K562 (cell line): ENCODE measurements around the gene PIGQ. TPM values are rescaled to one million over a fixed set of nuclear protein-coding genes. Genes with fewer than 3 reads are reported as not detected.

Source experiments
- ATAC-seq: fragments of 200-7000 bp; cut with Tn5 transposase; 3 replicates; pipeline ENCODE4 v1.9.1; 2020; ENCODE audit warnings: moderate library complexity
- BruUV-seq: library from RNA; stranded (reverse); fragments of 400-500 nt; replicated peaks from 2 replicates; lab custom pipeline; 2021; lab: Mats Ljungman, UMichigan
- CTCF ChIA-PET: fragments of 300-600 bp; formaldehyde crosslinking; extraction: SDS; loops from one replicate; lab custom pipeline; 2021; ENCODE audit warnings: low intra/inter-chr PET ratio; lab: Yijun Ruan, JAX
- POLR2A ChIA-PET: fragments of 300-600, 350-650 bp; sonication (Branson Sonifier 250); formaldehyde crosslinking; extraction: SDS; loops from one replicate; lab custom pipeline; 2021; ENCODE audit warnings: antibody characterized with exemption, inconsistent platforms; lab: Yijun Ruan, JAX
- DNase-seq, 4 experiments: peaks; one replicate each; pipeline versions ENCODE4 v3.0.0 to v3.0.0-alpha.2; 2011 to 2018; ENCODE audit warnings: low spot score in 3 of 4, mixed read lengths in 3 of 4; ENCODE audit errors: extremely low read depth in 1 of 4
- FAIRE-seq: peaks from 2 replicates; lab custom pipeline; 2011; peaks lifted over from hg19 to GRCh38; lab: Jason Lieb, UNC
- H2AFZ ChIP-seq: 2 replicates; pipeline ENCODE4 v1.6.0; 2011; ENCODE audit warnings: low read depth, low read length, control low read depth, inconsistent platforms
- H3K27ac ChIP-seq: fragments of 200-600 bp; 3 replicates; pipeline ENCODE4 v1.8.0; 2011; ENCODE audit warnings: low read depth, mild to moderate bottlenecking, control low read depth, inconsistent platforms, low read length, moderate library complexity, mixed read lengths; ENCODE audit errors: extremely low read depth
- H3K27me3 ChIP-seq, 2 experiments: fragments of 300-600 bp in 1 of 2; 2 replicates in 1 of 2; 3 replicates in 1 of 2; pipeline versions ENCODE4 v1.6.0 to v1.8.0; 2011; ENCODE audit warnings: inconsistent platforms in 2 of 2, low read length in 2 of 2, mild to moderate bottlenecking in 1 of 2, mixed read lengths in 1 of 2, moderate library complexity in 1 of 2; ENCODE audit not compliant: control insufficient read depth in 2 of 2, insufficient read depth in 2 of 2
- H3K36me3 ChIP-seq: fragments of 300-600 bp; 3 replicates; pipeline ENCODE4 v1.8.0; 2011; ENCODE audit warnings: mild to moderate bottlenecking, low read length, inconsistent platforms; ENCODE audit not compliant: control insufficient read depth, insufficient read depth
- H3K4me1 ChIP-seq, 2 experiments: fragments of 200-600 bp in 1 of 2; replicated peaks in 1 of 2; 2 replicates in 1 of 2; 3 replicates in 1 of 2; pipeline versions ENCODE4 v1.5.1 to v1.8.0; 2011; ENCODE audit warnings: inconsistent platforms in 2 of 2, low read length in 2 of 2, mild to moderate bottlenecking in 1 of 2, mixed read lengths in 1 of 2, moderate library complexity in 1 of 2; ENCODE audit not compliant: control insufficient read depth in 2 of 2, insufficient read depth in 2 of 2
- H3K4me2 ChIP-seq: 2 replicates; pipeline ENCODE4 v1.6.1; 2011; ENCODE audit warnings: low read length, control low read depth, inconsistent platforms, mixed read lengths; ENCODE audit not compliant: insufficient read depth
- H3K4me3 ChIP-seq: fragments of 200-600 bp; sonication (generic), shearing (Covaris generic); 2 replicates; pipeline ENCODE4 v1.5.1; 2016; ENCODE audit warnings: control low read depth, inconsistent platforms
- H3K79me2 ChIP-seq: fragments of 200-600 bp; 3 replicates; pipeline ENCODE4 v1.8.0; 2011; ENCODE audit warnings: low read length, inconsistent platforms; ENCODE audit not compliant: control insufficient read depth, insufficient read depth
- H3K9ac ChIP-seq, 2 experiments: 2 replicates each; pipeline versions ENCODE4 v1.6.0 to v1.6.1; 2011; ENCODE audit warnings: low read depth in 2 of 2, low read length in 2 of 2, control low read depth in 1 of 2, inconsistent platforms in 1 of 2, mild to moderate bottlenecking in 1 of 2, mixed read lengths in 1 of 2; ENCODE audit not compliant: insufficient read depth in 1 of 2
- H3K9me1 ChIP-seq: one replicate; pipeline ENCODE4 v1.6.0; 2011; ENCODE audit warnings: inconsistent platforms, mild to moderate bottlenecking, low read length, moderate library complexity; ENCODE audit not compliant: control insufficient read depth, insufficient read depth
- H3K9me3 ChIP-seq: replicated peaks from 2 replicates; pipeline ENCODE4 v1.5.1; 2011; ENCODE audit warnings: low read depth, low read length, inconsistent platforms; ENCODE audit not compliant: control insufficient read depth, insufficient read depth
- H4K20me1 ChIP-seq: replicated peaks from 2 replicates; pipeline ENCODE4 v1.6.1; 2011; ENCODE audit warnings: low read length, inconsistent platforms, mixed read lengths; ENCODE audit not compliant: control insufficient read depth, insufficient read depth
- RBM39 ChIP-seq: fragments of 200-400 bp; formaldehyde crosslinking; optimal IDR thresholded peaks from 2 replicates; pipeline ENCODE3; 2018; ENCODE audit warnings: low read depth, low read length
- SRF ChIP-seq, 2 experiments: fragments of 250-450, 450-650 bp in 1 of 2; sonication (Bioruptor Pico) in 1 of 2; sonication (generic) in 1 of 2; formaldehyde crosslinking; IDR thresholded peaks; 2 replicates each; pipeline versions ENCODE4 v1.5.0 to v1.5.1; 2020 to 2022; ENCODE audit warnings: mild to moderate bottlenecking in 1 of 2, missing genetic modification reagents in 1 of 2
- TRIM24 ChIP-seq, 2 experiments: fragments of 450-650 bp; IDR thresholded peaks; 2 replicates each; pipeline ENCODE4 v1.6.1; 2016
- ZNF764 ChIP-seq: fragments of 250-450 bp; sonication (Bioruptor Pico); IDR thresholded peaks from 2 replicates; pipeline ENCODE4 v1.4.0; 2020; ENCODE audit warnings: low read depth, mild to moderate bottlenecking, moderate library complexity
- WGBS: fragments of 100-300 bp; shearing (Covaris generic); methylation state at CpG from one replicate; pipeline ENCODE4 v1.1.6; 2016; ENCODE audit warnings: low coverage, mixed read lengths; ENCODE audit not compliant: insufficient coverage; ENCODE audit errors: missing lambda C conversion rate; 5-methylcytosine and 5-hydroxymethylcytosine counted together
- in situ Hi-C: fragments of 300-500 bp; cut with MboI; formaldehyde crosslinking; loops from 4 replicates; pipeline ENCODE4 v1.15.0; 2018; ENCODE audit warnings: inconsistent platforms, mixed read lengths
- intact Hi-C: fragments of 100-400 bp; cut with micrococcal nuclease; formaldehyde crosslinking; loops from 2 replicates; pipeline ENCODE4 v1.14.2; 2022
- polyA plus RNA-seq, 8 experiments: library from polyadenylated mRNA; depleted of rRNA in 4 of 8; stranded (reverse) in 5 of 8; unstranded in 3 of 8; fragments of >200 nt; fragmentation: Nextera tagmentation in 2 of 8; fragmentation: Illumina TruSeq in 1 of 8; extraction: Ambion mirVana in 2 of 8; extraction: Trizol in 1 of 8; gene quantifications; 2 replicates each; pipeline versions ENCODE4 v1.2.1 to v1.2.3, GENCODE V29; 2011 to 2014; ENCODE audit warnings: inconsistent platforms in 1 of 8, missing spikeins in 1 of 8
- total RNA-seq, 7 experiments: library from RNA; depleted of rRNA in 6 of 7; stranded (reverse); fragments of >200 nt in 6 of 7; fragmentation: Illumina TruSeq in 2 of 7; extraction: Trizol in 2 of 7; gene quantifications; 2 replicates each; pipeline versions ENCODE4 v1.2.1 to v1.2.3, GENCODE V29; 2011 to 2021; ENCODE audit warnings: low replicate concordance in 1 of 7
- TF ChIP-seq, protein P1 (sequence below): fragments of 200-800 bp; sonication (Bioruptor generic); IDR thresholded peaks from 2 replicates; pipeline ENCODE4 v1.6.1; 2016; ENCODE audit warnings: missing genetic modification characterization, missing compliant biosample characterization
- TF ChIP-seq, protein P2 (sequence below): fragments of 450-650 bp; IDR thresholded peaks from 2 replicates; pipeline ENCODE4 v1.6.1; 2016; ENCODE audit warnings: mild to moderate bottlenecking, moderate library complexity

PIGQ gene
- total and polyA plus RNA-seq, 9 of the 15 experiments (the other 6 are each of a cell fraction or from before 2014, with no cell fraction given): 0.20 to 49.6 (median 11.7) TPM

DNA sequence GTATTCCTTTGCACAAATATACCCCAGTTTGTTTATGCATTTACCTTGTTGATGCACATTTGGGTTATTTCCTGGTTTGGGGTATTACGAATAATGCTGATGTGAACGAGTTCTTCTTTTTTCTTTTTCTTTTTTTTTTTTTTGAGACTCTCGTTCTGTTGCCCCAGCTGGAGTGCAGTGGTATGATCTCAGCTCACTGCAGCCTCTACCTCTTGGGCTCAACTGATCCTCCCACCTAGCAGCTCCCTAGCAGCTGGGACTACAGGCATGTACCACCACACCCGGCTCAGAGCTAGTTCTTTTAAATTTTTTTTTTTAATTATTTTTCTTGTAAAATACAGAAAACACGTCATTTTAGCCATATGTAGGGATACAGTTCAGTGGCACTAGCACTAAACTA lies 34.2 kb downstream of the PIGQ start:
- FAIRE-seq (no peak), ATAC-seq (no peak), DNase-seq (no peak)
- H2AFZ ChIP-seq: no peak overlapping the region
- H3K9ac ChIP-seq: no peak overlapping the region
- no peaks in the 10 kb centered on the region; the same call in 1 of the 2 replicates for H3K9me3 ChIP-seq
- no peak overlapping the region for H3K4me3 ChIP-seq
- BruUV-seq: no TSS peak
- H3K4me1 ChIP-seq: peaks cover 0 to 17% of the 10 kb centered on the region in 2 experiments; a peak in 2 of 5 replicates
- no peaks in the 10 kb centered on the region for H3K27me3 ChIP-seq
- H3K36me3 ChIP-seq: peaks cover 21% of the 10 kb centered on the region; the same call in 2 of the 3 replicates
- ChIA-PET POLR2A (no interaction called here), CTCF (no interaction called here)
- H4K20me1 ChIP-seq: no peaks in the 10 kb centered on the region
- H3K4me2 ChIP-seq: no peak overlapping the region
- 70% methylated on average over 5 of the region's 5 CpGs for WGBS
- in situ Hi-C loops: no loop called here
- intact Hi-C loops: no loop called here
- H3K79me2 ChIP-seq: peaks cover 57% of the 10 kb centered on the region
- H3K9me1 ChIP-seq: peaks cover 2% of the 10 kb centered on the region
- no peak overlapping the region for H3K27ac ChIP-seq
- no peak for TF ChIP-seq RBM39
- TF ChIP-seq SRF (CRISPR knock-in tag; IDR thresholded peaks at IDR 0.05): no peak
- TF ChIP-seq, protein P1, sequence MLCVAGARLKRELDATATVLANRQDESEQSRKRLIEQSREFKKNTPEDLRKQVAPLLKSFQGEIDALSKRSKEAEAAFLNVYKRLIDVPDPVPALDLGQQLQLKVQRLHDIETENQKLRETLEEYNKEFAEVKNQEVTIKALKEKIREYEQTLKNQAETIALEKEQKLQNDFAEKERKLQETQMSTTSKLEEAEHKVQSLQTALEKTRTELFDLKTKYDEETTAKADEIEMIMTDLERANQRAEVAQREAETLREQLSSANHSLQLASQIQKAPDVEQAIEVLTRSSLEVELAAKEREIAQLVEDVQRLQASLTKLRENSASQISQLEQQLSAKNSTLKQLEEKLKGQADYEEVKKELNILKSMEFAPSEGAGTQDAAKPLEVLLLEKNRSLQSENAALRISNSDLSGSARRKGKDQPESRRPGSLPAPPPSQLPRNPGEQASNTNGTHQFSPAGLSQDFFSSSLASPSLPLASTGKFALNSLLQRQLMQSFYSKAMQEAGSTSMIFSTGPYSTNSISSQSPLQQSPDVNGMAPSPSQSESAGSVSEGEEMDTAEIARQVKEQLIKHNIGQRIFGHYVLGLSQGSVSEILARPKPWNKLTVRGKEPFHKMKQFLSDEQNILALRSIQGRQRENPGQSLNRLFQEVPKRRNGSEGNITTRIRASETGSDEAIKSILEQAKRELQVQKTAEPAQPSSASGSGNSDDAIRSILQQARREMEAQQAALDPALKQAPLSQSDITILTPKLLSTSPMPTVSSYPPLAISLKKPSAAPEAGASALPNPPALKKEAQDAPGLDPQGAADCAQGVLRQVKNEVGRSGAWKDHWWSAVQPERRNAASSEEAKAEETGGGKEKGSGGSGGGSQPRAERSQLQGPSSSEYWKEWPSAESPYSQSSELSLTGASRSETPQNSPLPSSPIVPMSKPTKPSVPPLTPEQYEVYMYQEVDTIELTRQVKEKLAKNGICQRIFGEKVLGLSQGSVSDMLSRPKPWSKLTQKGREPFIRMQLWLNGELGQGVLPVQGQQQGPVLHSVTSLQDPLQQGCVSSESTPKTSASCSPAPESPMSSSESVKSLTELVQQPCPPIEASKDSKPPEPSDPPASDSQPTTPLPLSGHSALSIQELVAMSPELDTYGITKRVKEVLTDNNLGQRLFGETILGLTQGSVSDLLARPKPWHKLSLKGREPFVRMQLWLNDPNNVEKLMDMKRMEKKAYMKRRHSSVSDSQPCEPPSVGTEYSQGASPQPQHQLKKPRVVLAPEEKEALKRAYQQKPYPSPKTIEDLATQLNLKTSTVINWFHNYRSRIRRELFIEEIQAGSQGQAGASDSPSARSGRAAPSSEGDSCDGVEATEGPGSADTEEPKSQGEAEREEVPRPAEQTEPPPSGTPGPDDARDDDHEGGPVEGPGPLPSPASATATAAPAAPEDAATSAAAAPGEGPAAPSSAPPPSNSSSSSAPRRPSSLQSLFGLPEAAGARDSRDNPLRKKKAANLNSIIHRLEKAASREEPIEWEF (CRISPR knock-in tag): no peak
- no peak for TF ChIP-seq TRIM24 (IDR thresholded peaks at IDR 0.05)
- no peak for TF ChIP-seq ZNF764 (CRISPR knock-in tag)
- TF ChIP-seq, protein P2, sequence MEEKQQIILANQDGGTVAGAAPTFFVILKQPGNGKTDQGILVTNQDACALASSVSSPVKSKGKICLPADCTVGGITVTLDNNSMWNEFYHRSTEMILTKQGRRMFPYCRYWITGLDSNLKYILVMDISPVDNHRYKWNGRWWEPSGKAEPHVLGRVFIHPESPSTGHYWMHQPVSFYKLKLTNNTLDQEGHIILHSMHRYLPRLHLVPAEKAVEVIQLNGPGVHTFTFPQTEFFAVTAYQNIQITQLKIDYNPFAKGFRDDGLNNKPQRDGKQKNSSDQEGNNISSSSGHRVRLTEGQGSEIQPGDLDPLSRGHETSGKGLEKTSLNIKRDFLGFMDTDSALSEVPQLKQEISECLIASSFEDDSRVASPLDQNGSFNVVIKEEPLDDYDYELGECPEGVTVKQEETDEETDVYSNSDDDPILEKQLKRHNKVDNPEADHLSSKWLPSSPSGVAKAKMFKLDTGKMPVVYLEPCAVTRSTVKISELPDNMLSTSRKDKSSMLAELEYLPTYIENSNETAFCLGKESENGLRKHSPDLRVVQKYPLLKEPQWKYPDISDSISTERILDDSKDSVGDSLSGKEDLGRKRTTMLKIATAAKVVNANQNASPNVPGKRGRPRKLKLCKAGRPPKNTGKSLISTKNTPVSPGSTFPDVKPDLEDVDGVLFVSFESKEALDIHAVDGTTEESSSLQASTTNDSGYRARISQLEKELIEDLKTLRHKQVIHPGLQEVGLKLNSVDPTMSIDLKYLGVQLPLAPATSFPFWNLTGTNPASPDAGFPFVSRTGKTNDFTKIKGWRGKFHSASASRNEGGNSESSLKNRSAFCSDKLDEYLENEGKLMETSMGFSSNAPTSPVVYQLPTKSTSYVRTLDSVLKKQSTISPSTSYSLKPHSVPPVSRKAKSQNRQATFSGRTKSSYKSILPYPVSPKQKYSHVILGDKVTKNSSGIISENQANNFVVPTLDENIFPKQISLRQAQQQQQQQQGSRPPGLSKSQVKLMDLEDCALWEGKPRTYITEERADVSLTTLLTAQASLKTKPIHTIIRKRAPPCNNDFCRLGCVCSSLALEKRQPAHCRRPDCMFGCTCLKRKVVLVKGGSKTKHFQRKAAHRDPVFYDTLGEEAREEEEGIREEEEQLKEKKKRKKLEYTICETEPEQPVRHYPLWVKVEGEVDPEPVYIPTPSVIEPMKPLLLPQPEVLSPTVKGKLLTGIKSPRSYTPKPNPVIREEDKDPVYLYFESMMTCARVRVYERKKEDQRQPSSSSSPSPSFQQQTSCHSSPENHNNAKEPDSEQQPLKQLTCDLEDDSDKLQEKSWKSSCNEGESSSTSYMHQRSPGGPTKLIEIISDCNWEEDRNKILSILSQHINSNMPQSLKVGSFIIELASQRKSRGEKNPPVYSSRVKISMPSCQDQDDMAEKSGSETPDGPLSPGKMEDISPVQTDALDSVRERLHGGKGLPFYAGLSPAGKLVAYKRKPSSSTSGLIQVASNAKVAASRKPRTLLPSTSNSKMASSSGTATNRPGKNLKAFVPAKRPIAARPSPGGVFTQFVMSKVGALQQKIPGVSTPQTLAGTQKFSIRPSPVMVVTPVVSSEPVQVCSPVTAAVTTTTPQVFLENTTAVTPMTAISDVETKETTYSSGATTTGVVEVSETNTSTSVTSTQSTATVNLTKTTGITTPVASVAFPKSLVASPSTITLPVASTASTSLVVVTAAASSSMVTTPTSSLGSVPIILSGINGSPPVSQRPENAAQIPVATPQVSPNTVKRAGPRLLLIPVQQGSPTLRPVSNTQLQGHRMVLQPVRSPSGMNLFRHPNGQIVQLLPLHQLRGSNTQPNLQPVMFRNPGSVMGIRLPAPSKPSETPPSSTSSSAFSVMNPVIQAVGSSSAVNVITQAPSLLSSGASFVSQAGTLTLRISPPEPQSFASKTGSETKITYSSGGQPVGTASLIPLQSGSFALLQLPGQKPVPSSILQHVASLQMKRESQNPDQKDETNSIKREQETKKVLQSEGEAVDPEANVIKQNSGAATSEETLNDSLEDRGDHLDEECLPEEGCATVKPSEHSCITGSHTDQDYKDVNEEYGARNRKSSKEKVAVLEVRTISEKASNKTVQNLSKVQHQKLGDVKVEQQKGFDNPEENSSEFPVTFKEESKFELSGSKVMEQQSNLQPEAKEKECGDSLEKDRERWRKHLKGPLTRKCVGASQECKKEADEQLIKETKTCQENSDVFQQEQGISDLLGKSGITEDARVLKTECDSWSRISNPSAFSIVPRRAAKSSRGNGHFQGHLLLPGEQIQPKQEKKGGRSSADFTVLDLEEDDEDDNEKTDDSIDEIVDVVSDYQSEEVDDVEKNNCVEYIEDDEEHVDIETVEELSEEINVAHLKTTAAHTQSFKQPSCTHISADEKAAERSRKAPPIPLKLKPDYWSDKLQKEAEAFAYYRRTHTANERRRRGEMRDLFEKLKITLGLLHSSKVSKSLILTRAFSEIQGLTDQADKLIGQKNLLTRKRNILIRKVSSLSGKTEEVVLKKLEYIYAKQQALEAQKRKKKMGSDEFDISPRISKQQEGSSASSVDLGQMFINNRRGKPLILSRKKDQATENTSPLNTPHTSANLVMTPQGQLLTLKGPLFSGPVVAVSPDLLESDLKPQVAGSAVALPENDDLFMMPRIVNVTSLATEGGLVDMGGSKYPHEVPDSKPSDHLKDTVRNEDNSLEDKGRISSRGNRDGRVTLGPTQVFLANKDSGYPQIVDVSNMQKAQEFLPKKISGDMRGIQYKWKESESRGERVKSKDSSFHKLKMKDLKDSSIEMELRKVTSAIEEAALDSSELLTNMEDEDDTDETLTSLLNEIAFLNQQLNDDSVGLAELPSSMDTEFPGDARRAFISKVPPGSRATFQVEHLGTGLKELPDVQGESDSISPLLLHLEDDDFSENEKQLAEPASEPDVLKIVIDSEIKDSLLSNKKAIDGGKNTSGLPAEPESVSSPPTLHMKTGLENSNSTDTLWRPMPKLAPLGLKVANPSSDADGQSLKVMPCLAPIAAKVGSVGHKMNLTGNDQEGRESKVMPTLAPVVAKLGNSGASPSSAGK: no peak
